Cardiac fibroblast (primary cell): ENCODE results near the gene RIMKLB.
"Not testable (repeated sequence)": the region's sequence is repeated elsewhere in the genome, so short reads cannot be mapped to it uniquely, and the experiment has no call there.

Source experiments
- DNase-seq, 2 donors: peaks; one replicate each; pipeline versions ENCODE4 v3.0.0 to v3.0.0-alpha.2; 2010; ENCODE audit warnings: low read depth in 2 of 2
- H3K4me3 ChIP-seq, 2 donors: replicated peaks in 1 of 2; 1 replicate in 1 of 2; 2 replicates in 1 of 2; pipeline ENCODE4 v1.5.1; 2011; ENCODE audit warnings: low read depth in 2 of 2, low read length in 2 of 2, mild to moderate bottlenecking in 2 of 2, moderate library complexity in 1 of 2
- CTCF ChIP-seq: IDR thresholded peaks from one replicate; pipeline ENCODE4 v1.5.1; 2011; ENCODE audit warnings: low read depth, mild to moderate bottlenecking, low read length, inconsistent platforms

RIMKLB gene

GRCh38 chr12:8813572-8814357 lies 116.0 kb downstream of the RIMKLB start:
- no peak overlapping the region for H3K4me3 ChIP-seq
- no peak for DNase-seq
- no peak for TF ChIP-seq CTCF

- no peak overlapping the region for H3K4me3 ChIP-seq
- no peak for TF ChIP-seq CTCF
- no peak for DNase-seq
Measured at GRCh38 chr12:8816448-8817050, 118.8 kb downstream of the RIMKLB start.

- H3K4me3 ChIP-seq = no peak overlapping the region
- no peak for TF ChIP-seq CTCF
- no peak for DNase-seq
Measured at GRCh38 chr12:8817856-8818255, 120.1 kb downstream of the RIMKLB start.

DNA sequence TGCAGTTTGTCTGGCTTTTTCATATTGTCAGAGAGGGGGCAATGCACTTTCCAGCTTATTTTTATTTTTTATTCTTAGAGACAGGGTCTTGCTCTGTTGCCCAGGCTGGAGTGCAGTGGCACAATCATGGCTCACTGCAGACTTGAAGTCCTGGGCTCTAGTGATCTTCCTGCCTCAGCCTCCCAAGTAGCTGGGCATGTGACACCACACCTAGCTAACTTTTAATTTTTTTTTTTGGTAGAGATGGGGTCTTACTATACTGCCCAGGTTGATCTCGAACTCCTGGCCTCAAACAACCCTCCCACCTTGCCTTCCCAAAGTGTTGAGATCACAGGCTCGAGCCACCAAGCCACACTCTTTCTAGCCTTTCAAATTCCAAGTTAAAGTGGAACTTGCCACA lies 120.7 kb downstream of the RIMKLB start:
- H3K4me3 ChIP-seq = no peak overlapping the region
- TF ChIP-seq CTCF = no peak
- no peak for DNase-seq

DNA sequence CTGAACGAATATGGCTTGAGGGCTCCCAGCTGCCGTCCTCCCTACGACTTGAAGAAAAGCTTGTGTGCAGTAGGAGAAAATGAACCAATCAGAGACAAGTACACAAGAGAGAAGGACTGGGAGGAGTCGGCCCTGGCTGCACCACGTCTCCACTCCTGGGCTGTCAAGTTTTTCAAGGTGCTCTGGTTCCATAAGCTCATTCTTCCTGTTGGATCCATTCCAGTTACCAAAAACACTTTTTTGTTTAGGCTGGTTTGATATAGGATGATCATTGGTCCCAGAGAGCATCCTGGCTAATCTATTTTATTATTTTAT lies 121.8 kb downstream of the RIMKLB start:
- H3K4me3 ChIP-seq = no peak overlapping the region
- peak; percentile 18 to 25 for DNase-seq
- TF ChIP-seq CTCF = no peak

- H3K4me3 ChIP-seq, DNase-seq: not testable (repeated sequence)
Measured at GRCh38 chr12:8820676-8821407, 123.1 kb downstream of the RIMKLB start.

DNA sequence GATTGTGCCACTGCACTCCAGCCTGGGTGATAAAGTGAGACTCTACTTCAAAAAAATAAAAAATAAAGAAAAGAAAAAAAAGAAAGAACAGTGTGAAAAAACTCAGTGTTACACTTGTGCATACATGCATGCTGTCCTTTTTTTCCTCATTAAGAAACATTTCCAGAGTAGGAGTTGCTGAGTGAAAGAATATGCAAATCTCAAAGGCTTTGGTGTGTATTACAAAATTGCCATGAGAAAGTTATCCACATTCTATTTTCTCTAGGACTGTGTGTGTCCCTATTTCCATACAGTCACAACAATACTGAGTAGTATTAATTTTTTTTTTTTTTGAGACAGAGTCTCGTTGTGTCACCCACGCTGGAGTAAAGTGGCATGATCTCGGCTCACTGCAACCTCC lies 123.8 kb downstream of the RIMKLB start:
- H3K4me3 ChIP-seq = no peak overlapping the region
- no peak for TF ChIP-seq CTCF
- DNase-seq = no peak
